ENCODE data around the gene CNTNAP2.

DNA sequence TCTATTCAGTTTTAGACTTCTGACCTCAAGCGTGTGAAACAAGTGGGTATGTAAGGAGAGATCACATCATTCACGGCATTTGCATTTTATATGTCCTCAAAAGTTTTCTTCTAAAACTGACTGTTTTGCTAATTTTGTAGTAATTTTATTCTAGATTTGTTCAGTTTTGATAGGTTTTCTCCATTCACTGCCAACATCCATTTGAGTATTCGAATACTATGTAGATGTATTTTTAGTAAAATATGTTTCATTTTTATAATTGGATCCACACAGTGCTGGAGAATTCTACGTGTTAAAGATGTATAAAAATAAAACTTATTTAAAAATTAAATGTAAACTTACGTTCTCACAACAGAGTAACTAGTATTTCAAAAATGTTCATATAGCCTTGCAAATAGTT, 503.0 kb downstream of the CNTNAP2 start:
- TF ChIP-seq GATA2 (IDR thresholded peaks at IDR 0.05; ENCODE audit: low read depth, low read length) (no peak), GATA3 (IDR thresholded peaks at IDR 0.05; ENCODE audit: low read depth, low read length) (no peak)
